Stomach (tissue), 9 donors: ENCODE data around the gene ATOH8. TPM values are rescaled to one million over a fixed set of nuclear protein-coding genes. Genes with fewer than 3 reads are reported as not detected.
A peak's percentile ranks its signal among the peaks of the same experiment; 100 is the strongest.

Experiments used
- DNase-seq, 2 donors: peaks; one replicate each; pipeline versions ENCODE4 v3.0.0 to v3.0.0-alpha.2; 2013 to 2019
- H3K27ac ChIP-seq, 5 donors: fragments of 200-600 bp in 4 of 5; sonication (generic) in 4 of 5; one replicate each; pipeline ENCODE4 v1.5.1; 2013 to 2019; ENCODE audit warnings: mild to moderate bottlenecking in 1 of 5, moderate library complexity in 1 of 5
- H3K27me3 ChIP-seq, 3 donors: fragments of 200-600 bp; sonication (generic); one replicate each; pipeline ENCODE4 v1.5.1; 2017 to 2019; ENCODE audit warnings: mixed run types in 1 of 3
- H3K36me3 ChIP-seq, 4 donors: fragments of 200-600 bp; sonication (generic); 1 replicate in 3 of 4; 2 replicates in 1 of 4; pipeline ENCODE4 v1.5.1; 2016 to 2019
- H3K4me1 ChIP-seq, 4 donors: fragments of 200-600 bp; sonication (generic); one replicate each; pipeline ENCODE4 v1.5.1; 2016 to 2019
- H3K4me3 ChIP-seq, 4 donors: fragments of 200-600 bp; sonication (generic) in 3 of 4; one replicate each; pipeline ENCODE4 v1.5.1; 2016 to 2019; ENCODE audit warnings: mild to moderate bottlenecking in 1 of 4
- H3K9me3 ChIP-seq, 4 donors: fragments of 200-600 bp; sonication (generic); one replicate each; pipeline ENCODE4 v1.5.1; 2016 to 2019
- CTCF ChIP-seq, 7 experiments: fragments of 450-650 bp in 4 of 7; fragments of 200-600 bp in 3 of 7; sonication (generic) in 3 of 7; IDR thresholded peaks; one replicate each; pipeline ENCODE4 v1.5.1; 2016 to 2019; ENCODE audit warnings: antibody characterized with exemption in 7 of 7, control low read depth in 2 of 7, mild to moderate bottlenecking in 1 of 7
- EP300 ChIP-seq: sonication (generic); formaldehyde crosslinking; IDR thresholded peaks from one replicate; pipeline ENCODE4 v1.6.1; 2017; ENCODE audit warnings: antibody characterized with exemption
- POLR2A ChIP-seq, 4 donors: fragments of 450-650 bp; IDR thresholded peaks; one replicate each; pipeline ENCODE4 v1.6.1; 2016; ENCODE audit warnings: antibody characterized with exemption in 4 of 4, control low read depth in 2 of 4, mild to moderate bottlenecking in 1 of 4, moderate library complexity in 1 of 4
- POLR2AphosphoS5 ChIP-seq, 3 donors: sonication (generic); formaldehyde crosslinking; IDR thresholded peaks; one replicate each; pipeline ENCODE4 v1.6.1; 2016; ENCODE audit warnings: antibody characterized with exemption in 3 of 3
- WGBS, 5 donors: extraction: QIAGEN DNeasy Blood & Tissue Kit in 3 of 5; methylation state at CpG; one replicate each; pipeline versions ENCODE4 v1.1.5 to v1.1.7; 2013 to 2018; 5-methylcytosine and 5-hydroxymethylcytosine counted together
- intact Hi-C: fragments of 100-400 bp; cut with DNase I; formaldehyde crosslinking; loops from one replicate; pipeline ENCODE4 v1.15.1; 2023; ENCODE audit warnings: low total_unique reads
- polyA plus RNA-seq, 3 donors: library from polyadenylated mRNA; stranded (reverse); fragments of 200-250 nt; gene quantifications; one replicate each; pipeline ENCODE4 v1.2.3, GENCODE V29; 2013
- total RNA-seq, 5 donors: library from RNA; depleted of rRNA; stranded (reverse); fragments of >200 nt; gene quantifications; one replicate each; pipeline versions ENCODE4 v1.1.0 to v1.2.3, GENCODE V29; 2014 to 2016
- donor health status: healthy with polysubstance abuse.
- donor health status: Bipolar disorder and iron deficiency.
- donor health status: healthy.

ATOH8 gene
- total and polyA plus RNA-seq, 8 donors, result 2.3 to 23.2 (median 13.3) TPM

GRCh38 chr2:85729825-85730510 lies 23.8 kb upstream of the ATOH8 start:
- no peak for TF ChIP-seq EP300
- no peak for TF ChIP-seq POLR2AphosphoS5 (IDR thresholded peaks at IDR 0.05)
- TF ChIP-seq POLR2A (IDR thresholded peaks at IDR 0.05), result no peak
- TF ChIP-seq CTCF (IDR thresholded peaks at IDR 0.05), result no peak
- intact Hi-C loops, result loop anchor here (5.0 kb wide), 1 partner anchor 82 kb away; no protein-coding TSS in a partner anchor
- Histone ChIP-seq H3K27ac (peak overlapping the region in 1 of 5 donors; percentile 44), H3K9me3 (no peaks in the 10 kb centered on the region), H3K4me3 (no peak overlapping the region), H3K27me3 (no peaks in the 10 kb centered on the region), H3K36me3 (no peaks in the 10 kb centered on the region), H3K4me1 (peaks cover 0 to 13% (median 11%) of the 10 kb centered on the region in 4 donors)
- DNase-seq, result no peak
- 81 to 94% (median 88%) methylated on average over 10 of the region's 10 CpGs for WGBS, 5 donors

GRCh38 chr2:85730686-85731230 lies 23.0 kb upstream of the ATOH8 start:
- intact Hi-C loops, result no loop called here
- H3K27me3 ChIP-seq, result no peaks in the 10 kb centered on the region
- peaks cover 2 to 13% (median 11%) of the 10 kb centered on the region in 4 donors for H3K4me1 ChIP-seq
- TF ChIP-seq POLR2A (IDR thresholded peaks at IDR 0.05), result no peak
- TF ChIP-seq POLR2AphosphoS5 (IDR thresholded peaks at IDR 0.05), result no peak
- TF ChIP-seq CTCF (IDR thresholded peaks at IDR 0.05), result no peak
- no peak for TF ChIP-seq EP300
- no peaks in the 10 kb centered on the region for H3K9me3 ChIP-seq
- DNase-seq, result no peak
- no peak overlapping the region for H3K4me3 ChIP-seq
- H3K36me3 ChIP-seq, result no peaks in the 10 kb centered on the region
- 83 to 92% (median 90%) methylated on average over 10 of the region's 10 CpGs for WGBS, 5 donors
- no peak overlapping the region for H3K27ac ChIP-seq

- no peak overlapping the region for H3K27ac ChIP-seq
- peaks cover 5 to 14% (median 11%) of the 10 kb centered on the region in 4 donors for H3K4me1 ChIP-seq
- 66 to 87% (median 80%) methylated on average over 3 of the region's 3 CpGs for WGBS, 5 donors
- no peak overlapping the region for H3K4me3 ChIP-seq
- H3K9me3 ChIP-seq, result no peaks in the 10 kb centered on the region
- TF ChIP-seq CTCF (IDR thresholded peaks at IDR 0.05) (no peak), POLR2A (IDR thresholded peaks at IDR 0.05) (no peak), EP300 (no peak), POLR2AphosphoS5 (IDR thresholded peaks at IDR 0.05) (no peak)
- intact Hi-C loops, result no loop called here
- H3K27me3 ChIP-seq, result no peaks in the 10 kb centered on the region
- no peak for DNase-seq
- no peaks in the 10 kb centered on the region for H3K36me3 ChIP-seq
Measured at GRCh38 chr2:85731606-85732005, 22.2 kb upstream of the ATOH8 start.

GRCh38 chr2:85732467-85733120 lies 21.2 kb upstream of the ATOH8 start:
- H3K36me3 ChIP-seq, result no peaks in the 10 kb centered on the region
- no peak for TF ChIP-seq EP300
- no peak for TF ChIP-seq CTCF (IDR thresholded peaks at IDR 0.05)
- TF ChIP-seq POLR2A (IDR thresholded peaks at IDR 0.05), result no peak
- TF ChIP-seq POLR2AphosphoS5 (IDR thresholded peaks at IDR 0.05), result no peak
- WGBS, 5 donors, result 70 to 82% (median 82%) methylated on average over 2 of the region's 2 CpGs
- H3K9me3 ChIP-seq, result no peaks in the 10 kb centered on the region
- H3K4me3 ChIP-seq, result no peak overlapping the region
- peaks cover 10 to 24% (median 17%) of the 10 kb centered on the region in 4 donors for H3K4me1 ChIP-seq
- no peaks in the 10 kb centered on the region for H3K27me3 ChIP-seq
- intact Hi-C loops, result no loop called here
- DNase-seq, result no peak
- no peak overlapping the region for H3K27ac ChIP-seq
